Keratinocyte (primary cell): Measurements from ENCODE around the gene PPP6R1.

ENCODE experiments used
- EZH2 ChIP-seq: IDR thresholded peaks from one replicate; pipeline ENCODE4 v1.6.1; 2012; ENCODE audit warnings: inconsistent platforms, mild to moderate bottlenecking, low read length, moderate library complexity
- TF ChIP-seq, protein P1 (sequence below), 3 experiments: IDR thresholded peaks in 1 of 3; conservative IDR thresholded peaks in 1 of 3; optimal IDR thresholded peaks in 1 of 3; 2 replicates in 2 of 3; 3 replicates in 1 of 3; pipeline versions ENCODE3 to v1.5.1; 2011; ENCODE audit warnings: low read length in 3 of 3, mild to moderate bottlenecking in 3 of 3, moderate library complexity in 2 of 3, control low read depth in 1 of 3, inconsistent platforms in 1 of 3; ENCODE audit not compliant: insufficient read depth in 2 of 3; ENCODE audit errors: extremely low read depth in 1 of 3

DNA sequence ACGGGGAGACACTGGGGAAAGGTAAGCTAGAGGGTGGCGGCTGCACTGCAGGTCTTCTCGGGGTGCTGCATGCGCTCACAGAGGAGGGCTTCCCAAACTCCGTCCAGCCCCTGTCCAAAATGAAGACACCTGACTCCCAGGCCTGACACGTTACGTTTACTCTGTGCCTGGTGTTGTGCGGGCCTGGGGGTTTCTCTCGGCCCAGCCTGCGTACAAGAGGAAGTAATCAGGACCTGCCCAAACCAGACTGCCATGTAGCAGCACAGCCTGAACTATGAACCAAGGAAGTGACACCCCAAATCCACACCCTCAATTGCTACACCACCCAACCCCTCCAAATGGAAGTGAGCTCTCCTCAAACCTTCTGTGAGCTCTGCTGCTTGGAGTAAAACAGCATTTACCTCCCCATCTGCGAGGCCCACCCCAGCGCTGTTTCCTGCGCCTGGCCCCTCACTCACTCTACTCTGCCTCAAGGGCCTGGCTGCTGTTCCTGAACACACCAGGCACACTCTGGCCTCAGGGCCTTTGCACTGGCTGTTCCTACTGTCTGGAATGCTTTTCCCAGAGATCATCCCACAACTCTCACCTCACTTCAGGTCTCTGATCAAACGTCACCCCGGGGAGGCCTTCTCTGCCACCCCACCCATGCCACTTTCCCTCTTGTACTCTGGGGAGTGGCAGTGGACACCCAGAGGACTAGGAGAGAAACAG is 18.1 kb upstream of the PPP6R1 start:
- TF ChIP-seq, protein P1, sequence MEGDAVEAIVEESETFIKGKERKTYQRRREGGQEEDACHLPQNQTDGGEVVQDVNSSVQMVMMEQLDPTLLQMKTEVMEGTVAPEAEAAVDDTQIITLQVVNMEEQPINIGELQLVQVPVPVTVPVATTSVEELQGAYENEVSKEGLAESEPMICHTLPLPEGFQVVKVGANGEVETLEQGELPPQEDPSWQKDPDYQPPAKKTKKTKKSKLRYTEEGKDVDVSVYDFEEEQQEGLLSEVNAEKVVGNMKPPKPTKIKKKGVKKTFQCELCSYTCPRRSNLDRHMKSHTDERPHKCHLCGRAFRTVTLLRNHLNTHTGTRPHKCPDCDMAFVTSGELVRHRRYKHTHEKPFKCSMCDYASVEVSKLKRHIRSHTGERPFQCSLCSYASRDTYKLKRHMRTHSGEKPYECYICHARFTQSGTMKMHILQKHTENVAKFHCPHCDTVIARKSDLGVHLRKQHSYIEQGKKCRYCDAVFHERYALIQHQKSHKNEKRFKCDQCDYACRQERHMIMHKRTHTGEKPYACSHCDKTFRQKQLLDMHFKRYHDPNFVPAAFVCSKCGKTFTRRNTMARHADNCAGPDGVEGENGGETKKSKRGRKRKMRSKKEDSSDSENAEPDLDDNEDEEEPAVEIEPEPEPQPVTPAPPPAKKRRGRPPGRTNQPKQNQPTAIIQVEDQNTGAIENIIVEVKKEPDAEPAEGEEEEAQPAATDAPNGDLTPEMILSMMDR (optimal IDR thresholded peaks at IDR 0.05 in 1 of 3, IDR thresholded peaks at IDR 0.05 in 1 of 3, conservative IDR thresholded peaks at IDR 0.05 in 1 of 3; ENCODE audit: extremely low read depth in 1 of 3, insufficient read depth in 2 of 3, low read length in 3 of 3) = no peak
- TF ChIP-seq EZH2 = no peak
